ENCODE results near the gene SIM1. TPM values are rescaled to one million over a fixed set of nuclear protein-coding genes. Genes with fewer than 3 reads are reported as not detected.

SIM1 gene
- total and polyA plus RNA-seq, 2 experiments from 2014 or later, result not detected

- Histone ChIP-seq H3K4me1 (ENCODE audit: low read depth) (no peaks in the 10 kb centered on the region), H3K27ac (no peak overlapping the region), H3K27me3 (peaks cover 17% of the 10 kb centered on the region), H3K4me3 (no peak overlapping the region), H3K9me3 (ENCODE audit: low read depth) (no peaks in the 10 kb centered on the region), H3K36me3 (no peaks in the 10 kb centered on the region)
- DNase-seq (ENCODE audit: low read depth in 1 of 2, low spot score in 1 of 2), result peak in 1 of 2 donors; percentile 46
- TF ChIP-seq CTCF (IDR thresholded peaks at IDR 0.05; ENCODE audit: low read depth, low read length), result no peak
Measured at GRCh38 chr6:100381111-100381510, 83.6 kb downstream of the SIM1 start.

GRCh38 chr6:100379386-100379785, 85.3 kb downstream of the SIM1 start:
- DNase-seq (ENCODE audit: low read depth in 1 of 2, low spot score in 1 of 2), result peak in 1 of 2 donors; percentile 18
- H3K4me3 ChIP-seq, result no peak overlapping the region
- H3K27me3 ChIP-seq, result peaks cover 8% of the 10 kb centered on the region
- no peak for TF ChIP-seq CTCF (IDR thresholded peaks at IDR 0.05; ENCODE audit: low read depth, low read length)
- peaks cover 3% of the 10 kb centered on the region for H3K4me1 ChIP-seq (ENCODE audit: low read depth)
- H3K9me3 ChIP-seq (ENCODE audit: low read depth), result no peaks in the 10 kb centered on the region
- no peaks in the 10 kb centered on the region for H3K36me3 ChIP-seq
- no peak overlapping the region for H3K27ac ChIP-seq

GRCh38 chr6:100378576-100378975, 86.1 kb downstream of the SIM1 start:
- no peak for TF ChIP-seq CTCF (IDR thresholded peaks at IDR 0.05; ENCODE audit: low read depth, low read length)
- Histone ChIP-seq H3K27ac (no peak overlapping the region), H3K4me1 (ENCODE audit: low read depth) (peaks cover 3% of the 10 kb centered on the region), H3K36me3 (no peaks in the 10 kb centered on the region), H3K27me3 (peaks cover 8% of the 10 kb centered on the region), H3K4me3 (no peak overlapping the region), H3K9me3 (ENCODE audit: low read depth) (no peaks in the 10 kb centered on the region)
- no peak for DNase-seq (ENCODE audit: low read depth in 1 of 2, low spot score in 1 of 2)

GRCh38 chr6:100376103-100376502, 88.6 kb downstream of the SIM1 start:
- H3K27ac ChIP-seq, result no peak overlapping the region
- H3K9me3 ChIP-seq (ENCODE audit: low read depth), result no peaks in the 10 kb centered on the region
- H3K4me1 ChIP-seq (ENCODE audit: low read depth), result peaks cover 3% of the 10 kb centered on the region
- TF ChIP-seq CTCF (IDR thresholded peaks at IDR 0.05; ENCODE audit: low read depth, low read length), result no peak
- no peaks in the 10 kb centered on the region for H3K27me3 ChIP-seq
- peak in 1 of 2 donors; percentile 52 for DNase-seq (ENCODE audit: low read depth in 1 of 2, low spot score in 1 of 2)
- H3K36me3 ChIP-seq, result no peaks in the 10 kb centered on the region
- H3K4me3 ChIP-seq, result no peak overlapping the region

- no peak for TF ChIP-seq CTCF (IDR thresholded peaks at IDR 0.05; ENCODE audit: low read depth, low read length)
- no peaks in the 10 kb centered on the region for H3K27me3 ChIP-seq
- no peak for DNase-seq (ENCODE audit: low read depth in 1 of 2, low spot score in 1 of 2)
- H3K9me3 ChIP-seq (ENCODE audit: low read depth), result no peaks in the 10 kb centered on the region
- H3K4me1 ChIP-seq (ENCODE audit: low read depth), result peaks cover 3% of the 10 kb centered on the region
- no peaks in the 10 kb centered on the region for H3K36me3 ChIP-seq
- H3K27ac ChIP-seq, result no peak overlapping the region
- H3K4me3 ChIP-seq, result no peak overlapping the region
Measured at GRCh38 chr6:100372326-100373091, 92.2 kb downstream of the SIM1 start.

All from cardiac muscle cell (in vitro differentiated cells and primary cell).